Neutrophil (primary cell): Measurements from ENCODE around the gene KRTAP19-2.
"Not testable (repeated sequence)": the region's sequence is repeated elsewhere in the genome, so short reads cannot be mapped to it uniquely, and the experiment has no call there.

Source experiments
- H3K27ac ChIP-seq: fragments of 200-600 bp; sonication (generic); 2 replicates; pipeline ENCODE4 v1.5.1; 2016; ENCODE audit warnings: mild to moderate bottlenecking, moderate library complexity
- H3K27me3 ChIP-seq: fragments of 200-600 bp; sonication (generic); 2 replicates; pipeline ENCODE4 v1.6.0; 2016; ENCODE audit warnings: mild to moderate bottlenecking
- H3K36me3 ChIP-seq: fragments of 200-600 bp; sonication (generic); 2 replicates; pipeline ENCODE4 v1.5.1; 2017
- H3K4me1 ChIP-seq, 2 experiments: fragments of 200-600 bp in 1 of 2; sonication (generic) in 1 of 2; 1 replicate in 1 of 2; 2 replicates in 1 of 2; pipeline versions ENCODE4 v1.5.1 to v1.6.1; 2013 to 2016; ENCODE audit warnings: low read depth in 1 of 2, low read length in 1 of 2, mild to moderate bottlenecking in 1 of 2, moderate library complexity in 1 of 2; ENCODE audit not compliant: control insufficient read depth in 1 of 2, insufficient read depth in 1 of 2
- H3K4me3 ChIP-seq, 2 experiments: fragments of 200-600 bp in 1 of 2; sonication (generic) in 1 of 2; 1 replicate in 1 of 2; 2 replicates in 1 of 2; pipeline ENCODE4 v1.5.1; 2013 to 2016; ENCODE audit warnings: low read depth in 1 of 2, low read length in 1 of 2, mild to moderate bottlenecking in 1 of 2, moderate library complexity in 1 of 2
- H3K9me3 ChIP-seq: fragments of 200-600 bp; sonication (generic); 2 replicates; pipeline ENCODE4 v1.5.1; 2016
- TF ChIP-seq, protein P1 (sequence below): fragments of 200-600 bp; sonication (generic); IDR thresholded peaks from 2 replicates; pipeline ENCODE4 v1.5.1; 2016; ENCODE audit warnings: antibody characterized with exemption

KRTAP19-2 gene, protein sequence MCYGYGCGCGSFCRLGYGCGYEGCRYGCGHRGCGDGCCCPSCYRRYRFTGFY

DNA sequence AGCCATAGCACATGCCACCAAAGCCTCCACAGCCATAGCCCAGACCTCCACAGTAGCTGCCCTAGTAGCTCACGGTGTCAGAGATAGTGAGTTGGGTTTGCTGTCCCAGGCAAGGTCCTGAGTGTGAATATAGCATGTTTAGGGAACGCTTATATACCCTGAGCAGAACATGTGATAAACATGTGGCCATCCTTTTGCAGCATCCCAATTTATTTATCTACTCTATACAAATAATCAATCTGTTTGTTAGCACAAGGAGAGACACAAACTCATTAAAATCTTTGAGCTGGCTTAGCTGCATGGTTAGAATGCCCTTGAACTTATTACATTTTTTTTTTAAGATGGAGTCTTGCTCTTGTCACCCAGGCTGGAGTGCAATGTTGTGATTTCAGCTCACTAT is at the start of gene KRTAP19-2:
Gene KRTAP19-2, minus strand, starts transcription at position 101 of the 400 bp plus-strand sequence. Its CDS starts 88 bp downstream, at position 13.
- H3K27me3 ChIP-seq: no peaks in the 10 kb centered on the region
- no peaks in the 10 kb centered on the region for H3K36me3 ChIP-seq
- no peak within 1 kb of the TSS for H3K4me3 ChIP-seq
- no peaks in the 10 kb centered on the region for H3K9me3 ChIP-seq
- TF ChIP-seq, protein P1, sequence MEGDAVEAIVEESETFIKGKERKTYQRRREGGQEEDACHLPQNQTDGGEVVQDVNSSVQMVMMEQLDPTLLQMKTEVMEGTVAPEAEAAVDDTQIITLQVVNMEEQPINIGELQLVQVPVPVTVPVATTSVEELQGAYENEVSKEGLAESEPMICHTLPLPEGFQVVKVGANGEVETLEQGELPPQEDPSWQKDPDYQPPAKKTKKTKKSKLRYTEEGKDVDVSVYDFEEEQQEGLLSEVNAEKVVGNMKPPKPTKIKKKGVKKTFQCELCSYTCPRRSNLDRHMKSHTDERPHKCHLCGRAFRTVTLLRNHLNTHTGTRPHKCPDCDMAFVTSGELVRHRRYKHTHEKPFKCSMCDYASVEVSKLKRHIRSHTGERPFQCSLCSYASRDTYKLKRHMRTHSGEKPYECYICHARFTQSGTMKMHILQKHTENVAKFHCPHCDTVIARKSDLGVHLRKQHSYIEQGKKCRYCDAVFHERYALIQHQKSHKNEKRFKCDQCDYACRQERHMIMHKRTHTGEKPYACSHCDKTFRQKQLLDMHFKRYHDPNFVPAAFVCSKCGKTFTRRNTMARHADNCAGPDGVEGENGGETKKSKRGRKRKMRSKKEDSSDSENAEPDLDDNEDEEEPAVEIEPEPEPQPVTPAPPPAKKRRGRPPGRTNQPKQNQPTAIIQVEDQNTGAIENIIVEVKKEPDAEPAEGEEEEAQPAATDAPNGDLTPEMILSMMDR: no peak
- no peak within 1 kb of the TSS for H3K27ac ChIP-seq
- no peaks in the 10 kb centered on the region for H3K4me1 ChIP-seq

DNA sequence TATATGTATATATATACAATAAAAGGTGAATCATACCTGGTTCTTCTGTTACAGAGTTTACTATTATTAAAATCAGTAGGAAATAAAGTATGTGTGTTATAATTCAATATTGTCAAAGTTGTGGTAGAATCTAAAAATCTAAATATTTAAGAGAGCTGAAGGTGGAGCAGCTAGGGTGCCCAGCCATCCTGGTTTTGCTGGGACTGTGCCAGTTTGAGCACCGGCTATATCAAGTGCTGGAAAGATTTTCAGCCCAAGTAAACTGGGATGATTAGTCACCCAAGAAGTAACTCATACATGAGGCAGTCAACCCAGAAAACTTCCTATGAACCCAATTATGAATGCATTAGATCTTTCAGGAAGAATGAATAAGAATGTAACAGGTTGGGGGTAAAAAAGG is 31.6 kb upstream of the KRTAP19-2 start:
- Histone ChIP-seq H3K27me3 (no peaks in the 10 kb centered on the region), H3K27ac (no peak overlapping the region), H3K4me1 (no peaks in the 10 kb centered on the region), H3K9me3 (no peaks in the 10 kb centered on the region), H3K4me3 (no peak overlapping the region), H3K36me3 (no peaks in the 10 kb centered on the region)
- TF ChIP-seq, protein P1: no peak

DNA sequence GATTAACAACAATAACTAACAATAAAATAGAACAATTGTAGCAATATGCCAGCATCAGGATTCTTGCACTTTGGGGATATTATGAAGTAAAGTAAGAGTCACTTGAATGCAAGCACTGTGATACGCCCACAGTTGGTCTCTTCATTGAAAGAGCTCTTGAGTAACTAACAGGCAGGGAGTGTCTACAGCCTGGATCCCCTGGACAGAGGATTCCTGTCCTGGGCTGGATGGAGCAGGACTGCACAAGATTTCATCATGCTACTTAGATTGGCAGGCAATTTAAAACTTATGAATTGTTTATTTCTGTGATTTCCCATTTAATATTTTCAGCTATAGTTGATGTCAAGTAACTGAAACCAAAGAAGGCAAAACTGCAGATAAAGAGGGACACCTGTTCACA is 28.4 kb upstream of the KRTAP19-2 start:
- TF ChIP-seq, protein P1: no peak
- Histone ChIP-seq H3K4me3 (no peak overlapping the region), H3K36me3 (no peaks in the 10 kb centered on the region), H3K9me3 (no peaks in the 10 kb centered on the region), H3K27ac (no peak overlapping the region), H3K4me1 (no peaks in the 10 kb centered on the region), H3K27me3 (no peaks in the 10 kb centered on the region)

DNA sequence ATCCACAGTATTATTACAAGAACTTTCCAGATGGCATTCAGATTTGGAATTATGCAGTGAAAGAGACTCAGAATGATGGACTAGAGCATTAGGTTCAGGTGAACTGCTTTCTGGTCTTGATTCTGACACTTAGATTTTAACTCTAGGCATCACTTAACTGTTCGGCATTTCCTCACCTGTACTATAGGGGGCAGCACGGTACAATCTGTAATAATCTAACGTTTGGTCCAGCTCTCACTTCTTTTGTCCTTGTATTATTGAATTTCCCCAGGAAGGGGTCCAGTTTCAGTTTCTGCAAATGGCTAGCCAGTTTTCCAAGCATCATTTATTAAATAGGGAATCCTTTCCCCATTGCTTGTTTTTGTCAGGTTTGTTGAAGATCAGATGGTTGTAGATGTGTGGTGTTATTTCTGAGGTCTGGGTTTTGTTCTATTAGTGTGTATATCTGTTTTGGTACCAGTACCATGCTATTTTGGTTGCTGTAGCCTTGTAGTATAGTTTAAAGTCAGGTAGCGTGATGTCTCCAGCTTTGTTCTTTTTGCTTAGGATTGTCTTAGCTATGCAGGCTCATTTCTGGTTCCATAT is 18.5 kb upstream of the KRTAP19-2 start:
- H3K27ac ChIP-seq: not testable (repeated sequence)

DNA sequence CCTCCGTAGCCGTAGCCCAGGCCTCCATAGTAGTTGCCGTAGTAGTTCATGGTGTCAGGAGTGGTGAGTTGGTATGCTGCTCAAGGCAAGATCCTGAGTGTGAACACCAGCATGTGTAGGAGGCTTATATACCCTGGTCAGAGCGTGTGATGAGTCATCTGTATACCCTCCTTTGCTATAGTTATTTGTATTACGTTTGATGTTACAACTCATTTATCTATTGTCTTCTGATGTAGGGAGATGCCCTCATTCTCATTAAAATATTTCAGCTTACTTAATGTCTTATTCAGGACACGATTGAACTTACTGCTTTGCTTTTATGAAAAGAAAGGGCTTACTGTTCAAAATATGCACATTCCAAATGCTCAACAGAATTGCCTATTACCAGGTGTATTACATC is 14.8 kb upstream of the KRTAP19-2 start, which contains the start of gene KRTAP19-5:
Gene KRTAP19-5, minus strand, starts transcription at position 101 of the 400 bp plus-strand sequence. Its CDS starts 51 bp downstream, at position 50.
- Histone ChIP-seq H3K27me3 (no peaks in the 10 kb centered on the region), H3K4me1 (no peaks in the 10 kb centered on the region), H3K27ac (no peak within 1 kb of the TSS), H3K36me3 (no peaks in the 10 kb centered on the region), H3K4me3 (no peak within 1 kb of the TSS), H3K9me3 (no peaks in the 10 kb centered on the region)
- TF ChIP-seq, protein P1: no peak

More for the DNA sequence above, 18.5 kb upstream of the KRTAP19-2 start:
- not testable (repeated sequence) for H3K4me1 ChIP-seq, H3K4me3 ChIP-seq, H3K27me3 ChIP-seq, H3K36me3 ChIP-seq, H3K9me3 ChIP-seq

DNA sequence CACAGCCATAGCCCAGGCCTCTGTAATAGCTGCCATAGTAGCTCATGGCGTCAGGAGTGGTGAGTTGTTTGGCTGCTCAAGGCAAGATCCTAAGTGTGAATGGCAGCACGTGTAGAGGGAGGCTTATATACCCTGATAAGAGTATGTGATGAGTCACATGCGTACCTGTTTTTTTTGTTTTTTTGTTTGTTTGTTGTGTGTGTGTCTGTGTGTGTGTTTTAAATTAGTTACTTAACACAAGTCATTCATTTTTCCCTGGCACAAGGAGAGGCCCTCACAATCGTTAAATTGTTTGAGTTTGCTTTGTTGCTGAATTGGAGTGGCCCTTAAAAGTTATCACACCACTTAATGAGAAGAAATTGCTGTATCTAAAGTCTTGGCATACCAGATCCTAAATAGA is 9.8 kb upstream of the KRTAP19-2 start, which contains the start of gene KRTAP19-4:
Gene KRTAP19-4, minus strand, starts transcription at position 101 of the 400 bp plus-strand sequence. Its CDS starts 55 bp downstream, at position 46.
- TF ChIP-seq, protein P1: no peak
- H3K4me3 ChIP-seq: no peak within 1 kb of the TSS
- H3K36me3 ChIP-seq: no peaks in the 10 kb centered on the region

More for the DNA sequence above, 9.8 kb upstream of the KRTAP19-2 start, which contains the start of gene KRTAP19-4:
- Histone ChIP-seq H3K27me3 (no peaks in the 10 kb centered on the region), H3K9me3 (no peaks in the 10 kb centered on the region), H3K4me1 (no peaks in the 10 kb centered on the region), H3K27ac (no peak within 1 kb of the TSS)
